Keratinocyte (primary cell): ENCODE measurements around the gene FN3K. TPM values are rescaled to one million over a fixed set of nuclear protein-coding genes. Genes with fewer than 3 reads are reported as not detected.
A peak's percentile ranks its signal among the peaks of the same experiment; 100 is the strongest.

Source experiments
- DNase-seq: peaks from one replicate; pipeline ENCODE4 v3.0.0-alpha.2; 2011; ENCODE audit warnings: low read depth, missing footprints, low spot score
- FAIRE-seq: peaks from 2 replicates; lab custom pipeline; 2011; peaks lifted over from hg19 to GRCh38; lab: Jason Lieb, UNC
- H2AFZ ChIP-seq: 2 replicates; pipeline ENCODE4 v1.6.0; 2012; ENCODE audit warnings: low read length, control low read depth, inconsistent platforms; ENCODE audit not compliant: control insufficient read depth
- H3K27ac ChIP-seq: 2 replicates; pipeline ENCODE4 v1.5.1; 2011; ENCODE audit warnings: low read length; ENCODE audit not compliant: control insufficient read depth, insufficient read depth
- H3K27me3 ChIP-seq: 3 replicates; pipeline ENCODE4 v1.6.0; 2011; ENCODE audit warnings: low read length; ENCODE audit not compliant: control insufficient read depth, insufficient read depth; ENCODE audit errors: extremely low read depth
- H3K36me3 ChIP-seq, 2 experiments: 2 replicates in 1 of 2; 3 replicates in 1 of 2; pipeline ENCODE4 v1.5.1; 2011; ENCODE audit warnings: low read length in 2 of 2, mild to moderate bottlenecking in 1 of 2; ENCODE audit not compliant: control insufficient read depth in 2 of 2, insufficient read depth in 2 of 2; ENCODE audit errors: extremely low read depth in 1 of 2
- H3K4me1 ChIP-seq: 3 replicates; pipeline ENCODE4 v1.5.1; 2011; ENCODE audit warnings: low read length; ENCODE audit not compliant: control insufficient read depth, insufficient read depth; ENCODE audit errors: extremely low read depth
- H3K4me2 ChIP-seq: 3 replicates; pipeline ENCODE4 v1.6.0; 2011; ENCODE audit warnings: low read depth, low read length; ENCODE audit not compliant: control insufficient read depth, insufficient read depth; ENCODE audit errors: extremely low read depth
- H3K4me3 ChIP-seq, 3 experiments: fragments of 200-600 bp in 1 of 3; sonication (generic) in 1 of 3; 2 replicates in 2 of 3; 3 replicates in 1 of 3; pipeline ENCODE4 v1.5.1; 2011 to 2016; ENCODE audit warnings: low read length in 3 of 3, mild to moderate bottlenecking in 3 of 3, control low read depth in 2 of 3, inconsistent platforms in 1 of 3, low read depth in 1 of 3, mixed read lengths in 1 of 3, mixed run types in 1 of 3, moderate library complexity in 1 of 3; ENCODE audit not compliant: control insufficient read depth in 2 of 3, insufficient read depth in 2 of 3; ENCODE audit errors: extremely low read depth in 1 of 3
- H3K79me2 ChIP-seq: 2 replicates; pipeline ENCODE4 v1.6.0; 2012; ENCODE audit warnings: low read length; ENCODE audit not compliant: control insufficient read depth, insufficient read depth
- H3K9ac ChIP-seq: 3 replicates; pipeline ENCODE4 v1.6.0; 2011; ENCODE audit warnings: low read length; ENCODE audit not compliant: control insufficient read depth, insufficient read depth; ENCODE audit errors: extremely low read depth
- H3K9me1 ChIP-seq: 3 replicates; pipeline ENCODE4 v1.6.0; 2011; ENCODE audit warnings: low read length; ENCODE audit not compliant: control insufficient read depth, insufficient read depth; ENCODE audit errors: extremely low read depth
- H3K9me3 ChIP-seq: 2 replicates; pipeline ENCODE4 v1.5.1; 2012; ENCODE audit warnings: low read depth, low read length; ENCODE audit not compliant: control insufficient read depth
- H4K20me1 ChIP-seq: 3 replicates; pipeline ENCODE4 v1.6.0; 2011; ENCODE audit warnings: low read length; ENCODE audit not compliant: control insufficient read depth, insufficient read depth; ENCODE audit errors: extremely low read depth
- CTCF ChIP-seq, 3 experiments: IDR thresholded peaks in 1 of 3; conservative IDR thresholded peaks in 1 of 3; optimal IDR thresholded peaks in 1 of 3; 2 replicates in 2 of 3; 3 replicates in 1 of 3; pipeline versions ENCODE3 to v1.5.1; 2011; ENCODE audit warnings: low read length in 3 of 3, mild to moderate bottlenecking in 3 of 3, moderate library complexity in 2 of 3, control low read depth in 1 of 3, inconsistent platforms in 1 of 3; ENCODE audit not compliant: insufficient read depth in 2 of 3; ENCODE audit errors: extremely low read depth in 1 of 3
- EZH2 ChIP-seq: IDR thresholded peaks from one replicate; pipeline ENCODE4 v1.6.1; 2012; ENCODE audit warnings: inconsistent platforms, mild to moderate bottlenecking, low read length, moderate library complexity
- dilution Hi-C: fragments of 300-500 bp; cut with MboI; formaldehyde crosslinking; loops from one replicate; pipeline ENCODE4 v1.7.0; 2020; ENCODE audit warnings: low sequenced_read_pairs; ENCODE audit not compliant: extremely low pct_ligation_motif_present
- polyA plus RNA-seq, 5 experiments: library from polyadenylated mRNA; depleted of rRNA in 3 of 5; stranded (reverse) in 3 of 5; stranded (forward) in 1 of 5; unstranded in 1 of 5; fragments of >200 nt; gene quantifications; 1 replicate in 1 of 5; 2 replicates in 3 of 5; 3 replicates in 1 of 5; pipeline versions ENCODE4 v1.2.1 to v1.2.3, GENCODE V29; 2011 to 2012; ENCODE audit warnings: missing spikeins in 2 of 5, low read depth in 1 of 5, low replicate concordance in 1 of 5

Gene FN3K
- polyA plus RNA-seq, 1 donor (not counting 4 experiments of a cell fraction or from before 2014, with no cell fraction given): 0.10 TPM

- H3K9me1 ChIP-seq: no peaks in the 10 kb centered on the region
- H3K27me3 ChIP-seq: no peaks in the 10 kb centered on the region
- peaks cover 0 to 2% of the 10 kb centered on the region in 2 experiments for H3K36me3 ChIP-seq
- no peak overlapping the region for H3K4me3 ChIP-seq
- no peak overlapping the region for H3K27ac ChIP-seq
- no peaks in the 10 kb centered on the region for H4K20me1 ChIP-seq
- H3K9ac ChIP-seq: no peak overlapping the region
- no peaks in the 10 kb centered on the region for H3K9me3 ChIP-seq
- H3K79me2 ChIP-seq: peaks cover 11% of the 10 kb centered on the region
- FAIRE-seq (no peak), DNase-seq (no peak)
- TF ChIP-seq CTCF (optimal IDR thresholded peaks at IDR 0.05 in 1 of 3, IDR thresholded peaks at IDR 0.05 in 1 of 3, conservative IDR thresholded peaks at IDR 0.05 in 1 of 3; ENCODE audit: extremely low read depth in 1 of 3, insufficient read depth in 2 of 3, low read length in 3 of 3) (no peak), EZH2 (no peak)
- no peak overlapping the region for H2AFZ ChIP-seq
- no peak overlapping the region for H3K4me2 ChIP-seq
- H3K4me1 ChIP-seq: peaks cover 13% of the 10 kb centered on the region
- dilution Hi-C loops: no loop called here
Observed at GRCh38 chr17:82713071-82713723, 22.2 kb upstream of the FN3K start.

- Histone ChIP-seq H3K27ac (peak within 1 kb of the TSS; percentile 63), H3K27me3 (no peaks in the 10 kb centered on the region), H3K4me3 (peak within 1 kb of the TSS; percentile 72 to 87 (median 81)), H3K4me2 (peak within 1 kb of the TSS; percentile 92), H3K9me3 (no peaks in the 10 kb centered on the region), H3K9me1 (no peaks in the 10 kb centered on the region), H3K79me2 (peaks cover 14% of the 10 kb centered on the region), H3K4me1 (peaks cover 13% of the 10 kb centered on the region), H4K20me1 (no peaks in the 10 kb centered on the region), H2AFZ (peak within 1 kb of the TSS; percentile 83), H3K36me3 (peaks cover 3 to 10% of the 10 kb centered on the region in 2 experiments), H3K9ac (peak within 1 kb of the TSS; percentile 88)
- FAIRE-seq (no peak), DNase-seq (peak; percentile 46)
- TF ChIP-seq CTCF (optimal IDR thresholded peaks at IDR 0.05 in 1 of 3, IDR thresholded peaks at IDR 0.05 in 1 of 3, conservative IDR thresholded peaks at IDR 0.05 in 1 of 3; ENCODE audit: extremely low read depth in 1 of 3, insufficient read depth in 2 of 3, low read length in 3 of 3): no peak
- TF ChIP-seq EZH2: no peak
- dilution Hi-C loops: no loop called here
Observed at GRCh38 chr17:82716203-82717010, 19.0 kb upstream of the FN3K start, which contains the start of gene FN3KRP. Gene FN3KRP, plus strand, starts transcription at chr17:82716706. Its CDS starts 50 bp downstream, at chr17:82716756.
